GM23338 (cell line): ENCODE results near the gene MRLN. TPM values are rescaled to one million over a fixed set of nuclear protein-coding genes. Genes with fewer than 3 reads are reported as not detected.

Experiments
- ATAC-seq: fragments of 200-7000 bp; cut with Tn5 transposase; 3 replicates; pipeline ENCODE4 v1.9.1; 2020
- DNase-seq: peaks from one replicate; pipeline ENCODE4 v3.0.0-alpha.2; 2015; ENCODE audit warnings: low spot score
- H2AFZ ChIP-seq: fragments of 200-600 bp; sonication (generic); 2 replicates; pipeline ENCODE4 v1.8.0; 2016; ENCODE audit warnings: antibody characterized with exemption, mild to moderate bottlenecking, moderate library complexity
- H3F3A ChIP-seq: fragments of 200-600 bp; sonication (generic); replicated peaks from 2 replicates; pipeline ENCODE4 v1.8.0; 2017; ENCODE audit warnings: antibody characterized with exemption, mixed run types, low read depth
- H3K27ac ChIP-seq: fragments of 200-600 bp; sonication (generic); 2 replicates; pipeline ENCODE4 v1.6.1; 2016; ENCODE audit warnings: low read depth
- H3K27me3 ChIP-seq: fragments of 200-600 bp; sonication (generic); 2 replicates; pipeline ENCODE4 v1.8.0; 2016; ENCODE audit warnings: mild to moderate bottlenecking, mixed run types, moderate library complexity; ENCODE audit not compliant: insufficient read depth
- H3K36me3 ChIP-seq: fragments of 200-600 bp; sonication (generic); 2 replicates; pipeline ENCODE4 v1.8.0; 2016; ENCODE audit warnings: mild to moderate bottlenecking; ENCODE audit not compliant: insufficient read depth
- H3K4me1 ChIP-seq: fragments of 200-600 bp; sonication (generic); 2 replicates; pipeline ENCODE4 v1.8.0; 2016; ENCODE audit warnings: mild to moderate bottlenecking, moderate library complexity; ENCODE audit not compliant: insufficient read depth
- H3K4me2 ChIP-seq: fragments of 200-600 bp; sonication (generic); 2 replicates; pipeline ENCODE4 v1.7.1; 2017; ENCODE audit warnings: mixed run types
- H3K4me3 ChIP-seq: fragments of 200-600 bp; sonication (generic); 2 replicates; pipeline ENCODE4 v1.6.1; 2016; ENCODE audit warnings: mixed run types
- H3K79me2 ChIP-seq: fragments of 200-600 bp; sonication (generic); replicated peaks from 2 replicates; pipeline ENCODE4 v1.8.0; 2017; ENCODE audit warnings: mild to moderate bottlenecking; ENCODE audit not compliant: insufficient read depth
- H3K9me2 ChIP-seq: fragments of 200-600 bp; sonication (generic); 2 replicates; pipeline ENCODE4 v1.8.0; 2017; ENCODE audit not compliant: insufficient read depth
- H4K20me1 ChIP-seq: fragments of 200-600 bp; sonication (generic); replicated peaks from 2 replicates; pipeline ENCODE4 v1.8.0; 2017; ENCODE audit warnings: mild to moderate bottlenecking; ENCODE audit not compliant: insufficient read depth
- H3K27ac Mint-ChIP-seq: 2 replicates; pipeline ENCODE4 v1.8.0; 2020; ENCODE audit warnings: inconsistent platforms, mild to moderate bottlenecking, moderate library complexity, mixed read lengths
- H3K27me3 Mint-ChIP-seq: 3 replicates; pipeline ENCODE4 v1.8.0; 2022; ENCODE audit warnings: low read depth, mild to moderate bottlenecking, moderate library complexity, mixed read lengths, inconsistent platforms; ENCODE audit not compliant: insufficient read depth, poor library complexity
- H3K36me3 Mint-ChIP-seq: 3 replicates; pipeline ENCODE4 v1.8.0; 2021; ENCODE audit warnings: low read depth, mild to moderate bottlenecking, inconsistent platforms, moderate library complexity, mixed read lengths
- H3K4me1 Mint-ChIP-seq: 3 replicates; pipeline ENCODE4 v1.8.0; 2020; ENCODE audit warnings: mild to moderate bottlenecking, inconsistent platforms, mixed read lengths
- H3K4me3 Mint-ChIP-seq: 3 replicates; pipeline ENCODE4 v1.8.0; 2021; ENCODE audit warnings: moderate library complexity, mild to moderate bottlenecking, inconsistent platforms, mixed read lengths
- H3K9me3 Mint-ChIP-seq: 3 replicates; pipeline ENCODE4 v1.8.0; 2020; ENCODE audit warnings: moderate library complexity, mild to moderate bottlenecking, inconsistent platforms, mixed read lengths
- CREB1 ChIP-seq: fragments of 250-450 bp; sonication (Bioruptor Pico); IDR thresholded peaks from 2 replicates; pipeline ENCODE4 v1.5.0; 2020; ENCODE audit warnings: low read depth, mild to moderate bottlenecking, moderate library complexity
- EZH2 ChIP-seq: fragments of 200-600 bp; sonication (generic); IDR thresholded peaks from one replicate; pipeline ENCODE4 v1.8.0; 2017; ENCODE audit warnings: antibody characterized with exemption, mild to moderate bottlenecking, low read depth; ENCODE audit not compliant: unreplicated experiment
- EZH2phosphoT487 ChIP-seq: fragments of 200-600 bp; sonication (generic); IDR thresholded peaks from one replicate; pipeline ENCODE4 v1.8.1; 2018; ENCODE audit warnings: antibody characterized with exemption; ENCODE audit not compliant: unreplicated experiment
- JUNB ChIP-seq: IDR thresholded peaks from one replicate; pipeline ENCODE4 v1.6.1; 2016; ENCODE audit warnings: antibody characterized with exemption; ENCODE audit not compliant: unreplicated experiment
- NANOG ChIP-seq: IDR thresholded peaks from 2 replicates; pipeline ENCODE4 v1.6.1; 2016; ENCODE audit warnings: antibody characterized with exemption, borderline replicate concordance
- POLR2AphosphoS5 ChIP-seq: IDR thresholded peaks from 2 replicates; pipeline ENCODE4 v1.6.1; 2016; ENCODE audit warnings: antibody characterized with exemption, low read depth
- STAT1 ChIP-seq: IDR thresholded peaks from one replicate; pipeline ENCODE4 v1.6.1; 2016; ENCODE audit warnings: antibody characterized with exemption; ENCODE audit not compliant: unreplicated experiment
- ZNF114 ChIP-seq: fragments of 250-450 bp; sonication (Bioruptor Pico); IDR thresholded peaks from 2 replicates; pipeline ENCODE4 v1.5.0; 2020; ENCODE audit warnings: mild to moderate bottlenecking, moderate library complexity
- ZNF331 ChIP-seq: fragments of 250-450 bp; sonication (Bioruptor Pico); IDR thresholded peaks from 2 replicates; pipeline ENCODE4 v1.5.0; 2020; ENCODE audit warnings: low read depth, mild to moderate bottlenecking, moderate library complexity
- polyA plus RNA-seq: library from polyadenylated mRNA; unstranded; fragments of >200 nt; fragmentation: Nextera tagmentation; extraction: Ambion mirVana; gene quantifications from 2 replicates; pipeline ENCODE4 v1.2.1, GENCODE V29; 2016
- total RNA-seq: library from RNA; depleted of rRNA; stranded (reverse); fragments of >200 nt; shearing (Covaris generic); gene quantifications from 2 replicates; pipeline ENCODE4 v1.2.3, GENCODE V29; 2014
- TF ChIP-seq, protein P1 (sequence below): IDR thresholded peaks from 2 replicates; pipeline ENCODE4 v1.6.1; 2016; ENCODE audit warnings: antibody characterized with exemption
- TF ChIP-seq, protein P2 (sequence below): fragments of 250-450 bp; sonication (Bioruptor Pico); IDR thresholded peaks from 2 replicates; pipeline ENCODE4 v1.5.0; 2020; ENCODE audit warnings: mild to moderate bottlenecking, moderate library complexity
- TF ChIP-seq, protein P3 (sequence below): IDR thresholded peaks from one replicate; pipeline ENCODE4 v1.6.1; 2018; ENCODE audit warnings: antibody characterized with exemption; ENCODE audit not compliant: unreplicated experiment
- TF ChIP-seq, protein P4 (sequence below), 2 experiments: fragments of 200-600 bp in 1 of 2; sonication (generic) in 1 of 2; conservative IDR thresholded peaks; 2 replicates each; pipeline versions ENCODE4 v1.5.1 to v1.6.1; 2016 to 2017; ENCODE audit warnings: antibody characterized with exemption in 2 of 2, low read depth in 2 of 2, mild to moderate bottlenecking in 2 of 2, moderate library complexity in 1 of 2

The MRLN gene
- total and polyA plus RNA-seq, 2 experiments from 2014 or later: not detected

DNA sequence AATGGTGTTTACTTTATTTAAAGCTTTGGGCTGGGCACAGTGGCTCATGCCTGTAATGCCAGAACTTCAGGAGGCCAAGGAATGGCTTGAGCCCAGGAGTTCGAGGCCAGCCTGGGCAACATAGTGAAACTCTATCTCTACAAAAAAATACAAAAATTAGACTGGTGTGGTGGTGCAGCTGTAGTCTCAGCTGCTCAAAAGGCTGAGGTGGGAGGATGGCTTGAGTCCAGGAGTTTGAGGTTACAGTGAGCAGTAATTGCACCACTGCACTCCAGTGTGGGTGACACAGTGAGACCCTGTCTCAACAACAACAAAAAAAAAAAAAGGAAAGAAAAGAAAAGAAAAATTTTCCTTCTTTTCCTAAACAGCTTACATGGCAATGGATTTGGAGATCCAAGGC, 65.6 kb downstream of the MRLN start:
- H3K36me3 Mint-ChIP-seq: no peaks in the 10 kb centered on the region
- peaks cover 3% of the 10 kb centered on the region; the same call in 1 of the 3 replicates for H3K4me1 Mint-ChIP-seq
- no peaks in the 10 kb centered on the region for H3K27me3 ChIP-seq
- ATAC-seq: no peak
- no peak overlapping the region for H3K4me2 ChIP-seq
- peaks cover 4% of the 10 kb centered on the region for H3K27me3 Mint-ChIP-seq
- H3K4me3 ChIP-seq: no peak overlapping the region
- H3K9me3 Mint-ChIP-seq: no peaks in the 10 kb centered on the region
- no peaks in the 10 kb centered on the region for H3K79me2 ChIP-seq
- H3F3A ChIP-seq: no peaks in the 10 kb centered on the region
- H3K9me2 ChIP-seq: no peaks in the 10 kb centered on the region; the same call in 1 of the 2 replicates
- no peak overlapping the region for H2AFZ ChIP-seq
- H4K20me1 ChIP-seq: no peaks in the 10 kb centered on the region
- no peak overlapping the region for H3K27ac ChIP-seq
- no peaks in the 10 kb centered on the region for H3K36me3 ChIP-seq
- no peaks in the 10 kb centered on the region for H3K4me1 ChIP-seq
- H3K4me3 Mint-ChIP-seq: no peak overlapping the region
- no peak for DNase-seq
- H3K27ac Mint-ChIP-seq: no peak overlapping the region
- TF ChIP-seq, protein P1, sequence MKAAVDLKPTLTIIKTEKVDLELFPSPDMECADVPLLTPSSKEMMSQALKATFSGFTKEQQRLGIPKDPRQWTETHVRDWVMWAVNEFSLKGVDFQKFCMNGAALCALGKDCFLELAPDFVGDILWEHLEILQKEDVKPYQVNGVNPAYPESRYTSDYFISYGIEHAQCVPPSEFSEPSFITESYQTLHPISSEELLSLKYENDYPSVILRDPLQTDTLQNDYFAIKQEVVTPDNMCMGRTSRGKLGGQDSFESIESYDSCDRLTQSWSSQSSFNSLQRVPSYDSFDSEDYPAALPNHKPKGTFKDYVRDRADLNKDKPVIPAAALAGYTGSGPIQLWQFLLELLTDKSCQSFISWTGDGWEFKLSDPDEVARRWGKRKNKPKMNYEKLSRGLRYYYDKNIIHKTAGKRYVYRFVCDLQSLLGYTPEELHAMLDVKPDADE: no peak
- TF ChIP-seq CREB1 (CRISPR knock-in tag) (no peak), STAT1 (no peak), POLR2AphosphoS5 (no peak), JUNB (no peak), ZNF331 (no peak), EZH2phosphoT487 (no peak), EZH2 (no peak), NANOG (no peak), ZNF114 (CRISPR knock-in tag) (no peak)
- TF ChIP-seq, protein P2, sequence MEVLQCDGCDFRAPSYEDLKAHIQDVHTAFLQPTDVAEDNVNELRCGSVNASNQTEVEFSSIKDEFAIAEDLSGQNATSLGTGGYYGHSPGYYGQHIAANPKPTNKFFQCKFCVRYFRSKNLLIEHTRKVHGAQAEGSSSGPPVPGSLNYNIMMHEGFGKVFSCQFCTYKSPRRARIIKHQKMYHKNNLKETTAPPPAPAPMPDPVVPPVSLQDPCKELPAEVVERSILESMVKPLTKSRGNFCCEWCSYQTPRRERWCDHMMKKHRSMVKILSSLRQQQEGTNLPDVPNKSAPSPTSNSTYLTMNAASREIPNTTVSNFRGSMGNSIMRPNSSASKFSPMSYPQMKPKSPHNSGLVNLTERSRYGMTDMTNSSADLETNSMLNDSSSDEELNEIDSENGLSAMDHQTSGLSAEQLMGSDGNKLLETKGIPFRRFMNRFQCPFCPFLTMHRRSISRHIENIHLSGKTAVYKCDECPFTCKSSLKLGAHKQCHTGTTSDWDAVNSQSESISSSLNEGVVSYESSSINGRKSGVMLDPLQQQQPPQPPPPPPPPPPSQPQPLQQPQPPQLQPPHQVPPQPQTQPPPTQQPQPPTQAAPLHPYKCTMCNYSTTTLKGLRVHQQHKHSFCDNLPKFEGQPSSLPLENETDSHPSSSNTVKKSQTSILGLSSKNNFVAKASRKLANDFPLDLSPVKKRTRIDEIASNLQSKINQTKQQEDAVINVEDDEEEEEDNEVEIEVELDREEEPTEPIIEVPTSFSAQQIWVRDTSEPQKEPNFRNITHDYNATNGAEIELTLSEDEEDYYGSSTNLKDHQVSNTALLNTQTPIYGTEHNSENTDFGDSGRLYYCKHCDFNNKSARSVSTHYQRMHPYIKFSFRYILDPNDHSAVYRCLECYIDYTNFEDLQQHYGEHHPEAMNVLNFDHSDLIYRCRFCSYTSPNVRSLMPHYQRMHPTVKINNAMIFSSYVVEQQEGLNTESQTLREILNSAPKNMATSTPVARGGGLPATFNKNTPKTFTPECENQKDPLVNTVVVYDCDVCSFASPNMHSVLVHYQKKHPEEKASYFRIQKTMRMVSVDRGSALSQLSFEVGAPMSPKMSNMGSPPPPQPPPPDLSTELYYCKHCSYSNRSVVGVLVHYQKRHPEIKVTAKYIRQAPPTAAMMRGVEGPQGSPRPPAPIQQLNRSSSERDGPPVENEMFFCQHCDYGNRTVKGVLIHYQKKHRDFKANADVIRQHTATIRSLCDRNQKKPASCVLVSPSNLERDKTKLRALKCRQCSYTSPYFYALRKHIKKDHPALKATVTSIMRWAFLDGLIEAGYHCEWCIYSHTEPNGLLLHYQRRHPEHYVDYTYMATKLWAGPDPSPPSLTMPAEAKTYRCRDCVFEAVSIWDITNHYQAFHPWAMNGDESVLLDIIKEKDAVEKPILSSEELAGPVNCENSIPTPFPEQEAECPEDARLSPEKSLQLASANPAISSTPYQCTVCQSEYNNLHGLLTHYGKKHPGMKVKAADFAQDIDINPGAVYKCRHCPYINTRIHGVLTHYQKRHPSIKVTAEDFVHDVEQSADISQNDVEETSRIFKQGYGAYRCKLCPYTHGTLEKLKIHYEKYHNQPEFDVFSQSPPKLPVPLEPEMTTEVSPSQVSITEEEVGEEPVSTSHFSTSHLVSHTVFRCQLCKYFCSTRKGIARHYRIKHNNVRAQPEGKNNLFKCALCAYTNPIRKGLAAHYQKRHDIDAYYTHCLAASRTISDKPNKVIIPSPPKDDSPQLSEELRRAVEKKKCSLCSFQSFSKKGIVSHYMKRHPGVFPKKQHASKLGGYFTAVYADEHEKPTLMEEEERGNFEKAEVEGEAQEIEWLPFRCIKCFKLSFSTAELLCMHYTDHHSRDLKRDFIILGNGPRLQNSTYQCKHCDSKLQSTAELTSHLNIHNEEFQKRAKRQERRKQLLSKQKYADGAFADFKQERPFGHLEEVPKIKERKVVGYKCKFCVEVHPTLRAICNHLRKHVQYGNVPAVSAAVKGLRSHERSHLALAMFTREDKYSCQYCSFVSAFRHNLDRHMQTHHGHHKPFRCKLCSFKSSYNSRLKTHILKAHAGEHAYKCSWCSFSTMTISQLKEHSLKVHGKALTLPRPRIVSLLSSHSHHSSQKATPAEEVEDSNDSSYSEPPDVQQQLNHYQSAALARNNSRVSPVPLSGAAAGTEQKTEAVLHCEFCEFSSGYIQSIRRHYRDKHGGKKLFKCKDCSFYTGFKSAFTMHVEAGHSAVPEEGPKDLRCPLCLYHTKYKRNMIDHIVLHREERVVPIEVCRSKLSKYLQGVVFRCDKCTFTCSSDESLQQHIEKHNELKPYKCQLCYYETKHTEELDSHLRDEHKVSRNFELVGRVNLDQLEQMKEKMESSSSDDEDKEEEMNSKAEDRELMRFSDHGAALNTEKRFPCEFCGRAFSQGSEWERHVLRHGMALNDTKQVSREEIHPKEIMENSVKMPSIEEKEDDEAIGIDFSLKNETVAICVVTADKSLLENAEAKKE (CRISPR knock-in tag): no peak
- TF ChIP-seq, protein P3, sequence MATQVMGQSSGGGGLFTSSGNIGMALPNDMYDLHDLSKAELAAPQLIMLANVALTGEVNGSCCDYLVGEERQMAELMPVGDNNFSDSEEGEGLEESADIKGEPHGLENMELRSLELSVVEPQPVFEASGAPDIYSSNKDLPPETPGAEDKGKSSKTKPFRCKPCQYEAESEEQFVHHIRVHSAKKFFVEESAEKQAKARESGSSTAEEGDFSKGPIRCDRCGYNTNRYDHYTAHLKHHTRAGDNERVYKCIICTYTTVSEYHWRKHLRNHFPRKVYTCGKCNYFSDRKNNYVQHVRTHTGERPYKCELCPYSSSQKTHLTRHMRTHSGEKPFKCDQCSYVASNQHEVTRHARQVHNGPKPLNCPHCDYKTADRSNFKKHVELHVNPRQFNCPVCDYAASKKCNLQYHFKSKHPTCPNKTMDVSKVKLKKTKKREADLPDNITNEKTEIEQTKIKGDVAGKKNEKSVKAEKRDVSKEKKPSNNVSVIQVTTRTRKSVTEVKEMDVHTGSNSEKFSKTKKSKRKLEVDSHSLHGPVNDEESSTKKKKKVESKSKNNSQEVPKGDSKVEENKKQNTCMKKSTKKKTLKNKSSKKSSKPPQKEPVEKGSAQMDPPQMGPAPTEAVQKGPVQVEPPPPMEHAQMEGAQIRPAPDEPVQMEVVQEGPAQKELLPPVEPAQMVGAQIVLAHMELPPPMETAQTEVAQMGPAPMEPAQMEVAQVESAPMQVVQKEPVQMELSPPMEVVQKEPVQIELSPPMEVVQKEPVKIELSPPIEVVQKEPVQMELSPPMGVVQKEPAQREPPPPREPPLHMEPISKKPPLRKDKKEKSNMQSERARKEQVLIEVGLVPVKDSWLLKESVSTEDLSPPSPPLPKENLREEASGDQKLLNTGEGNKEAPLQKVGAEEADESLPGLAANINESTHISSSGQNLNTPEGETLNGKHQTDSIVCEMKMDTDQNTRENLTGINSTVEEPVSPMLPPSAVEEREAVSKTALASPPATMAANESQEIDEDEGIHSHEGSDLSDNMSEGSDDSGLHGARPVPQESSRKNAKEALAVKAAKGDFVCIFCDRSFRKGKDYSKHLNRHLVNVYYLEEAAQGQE: no peak
- TF ChIP-seq, protein P4, sequence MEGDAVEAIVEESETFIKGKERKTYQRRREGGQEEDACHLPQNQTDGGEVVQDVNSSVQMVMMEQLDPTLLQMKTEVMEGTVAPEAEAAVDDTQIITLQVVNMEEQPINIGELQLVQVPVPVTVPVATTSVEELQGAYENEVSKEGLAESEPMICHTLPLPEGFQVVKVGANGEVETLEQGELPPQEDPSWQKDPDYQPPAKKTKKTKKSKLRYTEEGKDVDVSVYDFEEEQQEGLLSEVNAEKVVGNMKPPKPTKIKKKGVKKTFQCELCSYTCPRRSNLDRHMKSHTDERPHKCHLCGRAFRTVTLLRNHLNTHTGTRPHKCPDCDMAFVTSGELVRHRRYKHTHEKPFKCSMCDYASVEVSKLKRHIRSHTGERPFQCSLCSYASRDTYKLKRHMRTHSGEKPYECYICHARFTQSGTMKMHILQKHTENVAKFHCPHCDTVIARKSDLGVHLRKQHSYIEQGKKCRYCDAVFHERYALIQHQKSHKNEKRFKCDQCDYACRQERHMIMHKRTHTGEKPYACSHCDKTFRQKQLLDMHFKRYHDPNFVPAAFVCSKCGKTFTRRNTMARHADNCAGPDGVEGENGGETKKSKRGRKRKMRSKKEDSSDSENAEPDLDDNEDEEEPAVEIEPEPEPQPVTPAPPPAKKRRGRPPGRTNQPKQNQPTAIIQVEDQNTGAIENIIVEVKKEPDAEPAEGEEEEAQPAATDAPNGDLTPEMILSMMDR (conservative IDR thresholded peaks at IDR 0.05; ENCODE audit: low read depth in 2 of 2): no peak
